GM18511 (cell line): Measurements from ENCODE around the gene OS9.
A peak's percentile ranks its signal among the peaks of the same experiment; 100 is the strongest.

Source experiments
- ATAC-seq: cut with Tn5 transposase; IDR thresholded peaks from one replicate; pipeline ENCODE4 v1.9.1; 2021; ENCODE audit warnings: mild to moderate bottlenecking, moderate library complexity; ENCODE audit not compliant: unreplicated experiment

The OS9 gene

DNA sequence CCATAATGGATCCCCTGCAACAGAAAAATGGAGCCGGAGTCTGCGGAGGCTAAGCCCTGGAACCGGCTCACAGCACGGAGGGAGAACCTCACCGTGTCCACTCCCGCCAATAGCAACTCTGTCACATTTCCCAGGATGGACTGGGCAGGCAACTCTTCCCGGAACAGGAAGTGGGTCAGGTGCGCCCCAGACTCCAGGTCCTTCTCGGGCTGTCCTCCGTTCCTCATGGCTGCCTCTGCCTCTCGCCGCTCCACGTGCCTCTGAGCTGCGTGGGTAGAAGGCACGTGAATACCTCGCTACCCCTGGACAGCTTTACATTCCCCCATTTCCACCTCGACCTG, 70.7 kb downstream of the OS9 start:
- ATAC-seq: peak; percentile 15

DNA sequence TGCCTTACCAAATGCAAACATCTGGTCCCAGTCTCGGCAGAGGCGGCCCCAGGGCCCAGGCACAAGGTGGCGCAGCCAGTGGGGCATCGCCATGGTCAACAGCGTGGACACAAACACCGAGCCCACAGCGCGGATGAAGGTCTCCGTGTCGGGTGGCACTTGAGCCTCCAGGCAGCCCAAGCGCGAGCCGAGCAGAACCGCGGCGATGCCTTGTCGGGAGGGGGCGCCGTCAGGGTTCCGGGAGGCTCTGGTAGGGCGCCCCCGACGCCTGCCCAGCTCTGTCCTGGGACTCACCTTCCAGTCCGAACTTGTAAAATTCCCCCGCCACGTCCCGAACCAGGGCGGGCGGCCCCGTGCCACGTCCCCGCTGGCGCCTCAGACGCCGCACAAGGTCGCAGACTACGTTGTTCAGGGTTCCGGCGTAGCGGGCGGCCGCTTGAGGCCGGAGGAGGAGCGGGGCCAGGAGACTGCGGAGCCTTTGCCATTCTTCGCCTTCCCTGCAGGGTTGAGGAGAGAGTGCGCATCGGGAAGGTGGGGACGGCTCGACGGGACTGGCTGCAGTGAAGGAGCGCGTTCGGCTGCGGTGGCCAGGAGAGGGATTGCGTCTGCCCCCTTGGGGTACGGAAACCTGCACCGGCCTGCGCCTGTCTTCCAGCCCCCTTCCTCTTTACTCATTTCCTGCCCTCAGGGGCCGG, 71.2 kb downstream of the OS9 start:
- ATAC-seq: peak; percentile 71

DNA sequence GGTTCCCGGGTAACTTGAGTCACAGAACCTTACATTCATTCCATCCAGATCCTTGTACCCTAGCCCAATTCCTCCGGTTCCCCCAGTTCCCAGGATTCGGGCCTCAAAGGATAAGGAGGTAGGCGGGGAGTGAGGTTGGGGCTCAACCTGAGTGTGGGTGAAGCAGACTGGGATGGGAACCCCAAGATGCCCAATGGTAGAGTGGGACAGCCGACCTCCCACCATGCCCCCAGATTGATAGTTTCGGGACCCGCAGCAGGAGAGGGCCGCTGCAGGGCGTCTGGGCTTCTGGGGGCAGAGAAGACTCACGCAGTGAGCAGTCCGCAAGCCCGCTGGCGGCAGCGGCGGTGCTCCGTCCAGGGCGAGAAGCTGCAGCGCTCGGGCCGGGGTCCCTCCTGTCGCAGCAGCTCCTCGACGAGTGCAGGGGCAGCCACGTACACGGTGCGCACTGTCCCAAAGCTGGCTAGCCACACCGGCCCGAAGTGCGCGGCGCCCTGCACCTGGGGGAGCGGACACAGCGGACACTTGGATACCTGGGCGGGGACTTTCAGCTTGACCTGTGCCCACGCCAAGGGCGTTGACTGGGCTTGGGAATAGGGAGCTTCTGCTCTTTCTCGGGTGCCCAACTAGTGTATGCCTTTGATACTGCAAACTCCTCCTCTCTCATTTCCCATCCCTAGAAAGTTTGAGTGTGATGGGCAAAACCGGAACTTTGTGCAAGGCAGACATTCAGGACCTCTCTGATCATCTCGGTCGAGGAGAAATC, 71.9 kb downstream of the OS9 start:
- no peak for ATAC-seq

DNA sequence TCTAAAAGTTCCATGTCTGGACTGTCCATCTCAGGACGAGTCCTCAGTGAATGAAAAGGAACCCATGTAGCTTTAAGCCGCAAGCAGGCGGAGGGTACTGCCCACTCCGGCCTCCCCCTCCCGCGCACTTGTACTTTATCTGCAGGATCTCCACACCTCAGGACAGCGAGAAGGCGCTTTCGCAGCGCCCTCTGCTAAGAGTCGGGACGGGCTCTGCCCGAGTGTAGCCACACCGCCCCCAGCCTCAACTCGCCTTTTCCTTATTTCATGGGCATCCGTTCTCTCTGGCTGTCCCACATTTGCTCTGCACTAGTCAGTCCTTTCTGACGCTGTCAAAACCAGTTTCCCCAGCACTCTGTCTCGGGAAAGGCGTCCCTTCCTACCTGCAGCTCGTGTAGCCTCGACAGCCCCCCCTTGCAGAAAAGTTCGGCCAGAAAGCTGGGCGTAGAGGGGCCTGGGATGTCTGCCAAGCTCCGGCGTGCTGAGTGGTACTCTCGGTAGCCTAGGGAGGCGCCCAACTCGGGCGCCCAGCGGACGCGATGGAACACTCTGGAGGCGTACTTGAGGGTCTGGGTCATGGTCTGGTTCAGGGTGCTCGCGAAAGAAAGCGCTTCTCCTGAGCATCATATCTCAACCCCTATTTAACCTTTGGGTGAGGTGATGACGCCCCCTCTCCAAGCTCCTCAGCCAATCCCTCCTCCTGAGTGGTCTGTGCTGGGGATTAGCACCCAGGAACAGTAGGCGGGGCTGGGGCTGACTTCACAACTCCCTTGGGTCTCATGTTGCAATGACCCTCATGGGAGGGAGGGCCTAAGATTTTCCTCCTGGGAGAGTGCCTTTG, 72.8 kb downstream of the OS9 start, which contains the start of gene CYP27B1:
Gene CYP27B1, minus strand, starts transcription at position 615 of the 841 bp plus-strand sequence. Its CDS starts 37 bp downstream, at position 578.
- ATAC-seq: no peak

DNA sequence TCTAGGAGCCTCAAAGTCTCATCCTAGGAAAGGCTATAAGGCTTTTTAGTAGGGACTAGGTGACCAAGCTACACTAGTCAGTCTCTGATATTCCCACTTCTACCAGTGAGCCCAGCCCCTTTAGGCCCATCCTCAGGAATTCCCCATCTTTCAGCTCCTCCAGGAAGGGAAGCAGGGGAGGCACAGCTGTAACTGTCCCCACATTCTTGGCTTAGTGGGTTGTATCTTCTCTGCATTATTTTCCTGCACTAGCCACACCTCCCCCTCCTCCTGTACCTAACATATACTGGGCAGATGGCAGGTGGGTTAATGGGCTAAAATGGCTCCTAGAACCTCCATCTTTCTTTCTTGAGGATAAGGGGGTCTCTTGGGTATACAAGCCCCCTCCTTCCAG, 73.4 kb downstream of the OS9 start:
- no peak for ATAC-seq

DNA sequence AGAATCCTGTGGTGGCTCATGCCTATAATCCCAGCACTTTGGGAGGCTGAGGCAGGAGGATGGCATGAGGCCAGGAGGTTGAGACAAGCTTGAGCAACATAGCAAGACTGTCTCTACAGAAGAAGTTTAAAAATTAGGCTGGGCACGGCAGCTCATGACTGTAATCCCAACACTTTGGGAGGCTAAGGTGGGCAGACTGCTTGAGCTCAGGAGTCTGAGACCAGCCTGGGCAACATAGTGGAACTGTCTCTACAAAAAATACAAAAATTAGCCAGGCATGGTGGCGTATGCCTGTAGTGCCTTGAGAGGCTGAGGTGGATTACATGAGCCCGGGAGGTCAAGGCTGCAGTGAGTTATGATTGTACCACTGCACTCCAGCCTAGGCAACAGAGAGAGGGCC, 73.9 kb downstream of the OS9 start:
- no peak for ATAC-seq

DNA sequence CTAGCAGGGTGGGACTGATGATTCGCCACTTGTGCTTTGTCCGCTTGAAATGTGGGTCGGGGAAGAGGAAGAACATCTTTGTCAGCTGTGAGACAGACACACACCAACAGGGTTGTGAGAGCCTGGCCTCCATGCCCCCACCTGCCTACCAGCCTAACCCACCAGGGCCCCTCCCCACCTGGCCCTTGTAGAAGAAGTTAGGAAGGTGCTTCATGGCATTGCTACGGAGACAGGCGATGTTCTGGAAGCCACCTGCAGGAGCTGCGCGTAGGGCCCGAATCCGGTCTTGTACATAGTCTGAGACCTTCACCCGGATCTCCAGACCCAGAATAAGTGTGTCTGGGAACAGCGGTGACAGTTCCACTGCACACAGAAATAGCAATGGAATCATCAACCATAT, 75.7 kb downstream of the OS9 start:
- no peak for ATAC-seq

DNA sequence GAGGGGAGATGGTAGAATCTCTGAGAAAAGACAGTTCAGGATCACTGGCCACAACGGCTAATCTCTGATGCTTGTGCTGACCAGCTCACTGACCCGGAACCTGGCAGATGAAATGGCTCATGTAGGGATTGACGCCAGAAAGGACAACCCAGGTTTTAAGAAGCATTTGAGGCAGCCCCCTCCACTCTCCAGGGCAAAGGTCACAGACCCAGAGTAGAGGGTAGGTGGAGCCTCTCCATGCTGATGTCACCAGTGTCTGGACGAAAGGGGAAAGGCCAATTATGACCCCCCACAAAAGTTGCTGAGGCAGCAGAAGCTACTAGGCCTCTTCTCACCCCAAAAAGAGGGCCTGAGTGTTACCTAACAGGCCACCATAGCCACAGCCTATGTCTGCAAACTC, 76.8 kb downstream of the OS9 start:
- ATAC-seq: no peak
